NCI-H1930 (cell line): ENCODE data around the gene ARMC5.

Experiments
- DNase-seq, 2 experiments: peaks; one replicate each; lab custom pipeline; 2025; lab: John Stamatoyannopoulos, UW

Gene ARMC5

DNA sequence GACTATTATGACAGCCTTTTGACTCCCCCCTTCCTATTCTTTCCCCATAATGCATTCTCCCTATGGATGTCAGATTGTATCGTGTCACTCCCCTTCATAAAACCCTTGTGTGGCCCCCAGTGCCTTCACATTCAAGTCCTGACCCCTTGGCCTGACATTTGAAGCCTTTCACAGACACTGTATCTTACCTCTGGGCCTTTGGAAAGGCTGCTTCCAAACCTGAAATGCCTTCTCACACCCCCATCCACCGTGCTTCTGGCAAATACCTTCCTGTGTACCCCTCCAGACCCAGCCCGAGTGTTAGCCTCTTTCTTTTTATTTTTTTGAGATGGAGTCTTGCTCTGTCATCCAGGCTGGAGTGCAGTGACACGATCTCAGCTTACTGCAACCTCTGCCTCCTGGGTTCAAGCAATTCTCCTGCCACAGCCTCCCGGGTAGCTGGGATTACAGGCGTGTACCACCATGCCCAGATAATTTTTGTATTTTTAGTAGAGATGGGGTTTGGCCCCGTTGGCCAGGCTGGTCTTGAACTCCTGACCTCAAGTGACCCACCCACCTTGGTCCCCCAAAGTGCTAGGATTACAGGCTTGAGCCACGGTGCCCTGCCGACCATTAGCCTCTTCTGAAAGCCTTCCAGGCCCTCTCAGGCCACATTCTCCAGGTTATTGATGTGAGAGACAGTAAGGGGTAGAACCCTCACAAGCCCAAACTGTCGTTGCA, 2.1 kb downstream of the ARMC5 start:
- no peak for DNase-seq

DNA sequence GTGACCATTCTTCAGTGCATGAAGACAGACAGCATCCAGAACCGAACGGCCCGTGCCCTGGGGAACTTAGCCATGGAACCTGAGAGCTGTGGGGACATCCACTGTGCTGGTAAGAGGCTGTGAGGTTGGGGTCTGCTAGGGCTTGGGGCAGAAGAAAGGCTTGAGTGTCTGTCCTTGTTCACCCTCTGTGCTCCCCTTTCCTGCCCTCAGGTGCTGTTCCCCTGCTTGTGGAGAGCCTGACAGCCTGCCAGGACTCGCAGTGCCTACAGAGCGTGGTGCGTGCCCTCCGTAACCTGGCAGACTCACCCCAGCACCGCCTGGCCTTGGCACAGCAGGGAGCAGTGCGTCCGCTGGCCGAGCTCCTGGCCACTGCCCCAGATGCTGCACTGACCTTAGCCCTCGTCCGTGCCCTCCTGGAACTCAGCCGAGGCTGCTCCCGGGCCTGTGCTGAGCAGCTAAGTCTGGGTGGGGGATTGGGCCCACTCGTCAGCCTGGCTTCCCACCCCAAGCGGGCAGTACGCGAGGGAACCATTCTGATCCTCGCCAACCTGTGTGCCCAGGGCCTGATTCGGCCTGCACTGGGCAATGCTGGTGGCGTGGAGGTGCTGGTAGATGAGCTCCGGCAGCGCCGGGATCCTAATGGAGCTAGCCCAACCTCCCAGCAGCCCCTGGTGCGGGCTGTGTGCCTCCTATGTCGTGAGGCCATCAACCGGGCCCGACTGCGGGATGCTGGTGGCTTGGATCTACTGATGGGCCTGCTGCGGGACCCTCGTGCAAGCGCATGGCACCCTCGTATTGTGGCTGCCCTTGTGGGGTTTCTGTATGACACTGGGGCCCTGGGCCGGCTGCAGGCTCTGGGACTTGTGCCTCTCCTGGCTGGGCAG, 2.9 kb downstream of the ARMC5 start:
- no peak for DNase-seq

DNA sequence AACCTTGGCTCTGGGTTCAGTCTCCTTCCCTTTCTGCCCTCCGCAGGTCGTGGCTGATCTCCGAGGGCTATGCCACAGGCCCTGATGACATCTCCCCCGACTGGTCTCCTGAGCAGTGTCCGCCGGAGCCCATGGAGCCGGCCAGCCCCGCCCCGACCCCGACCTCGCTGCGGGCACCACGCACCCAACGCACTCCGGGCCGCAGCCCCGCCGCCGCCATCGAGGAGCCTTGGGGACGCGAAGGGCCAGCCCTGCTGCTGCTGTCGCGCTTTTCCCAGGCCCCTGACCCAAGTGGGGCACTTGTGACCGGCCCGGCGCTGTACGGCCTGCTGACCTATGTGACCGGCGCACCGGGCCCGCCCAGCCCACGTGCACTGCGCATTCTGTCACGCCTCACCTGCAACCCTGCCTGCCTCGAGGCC, 5.1 kb downstream of the ARMC5 start:
- no peak for DNase-seq

DNA sequence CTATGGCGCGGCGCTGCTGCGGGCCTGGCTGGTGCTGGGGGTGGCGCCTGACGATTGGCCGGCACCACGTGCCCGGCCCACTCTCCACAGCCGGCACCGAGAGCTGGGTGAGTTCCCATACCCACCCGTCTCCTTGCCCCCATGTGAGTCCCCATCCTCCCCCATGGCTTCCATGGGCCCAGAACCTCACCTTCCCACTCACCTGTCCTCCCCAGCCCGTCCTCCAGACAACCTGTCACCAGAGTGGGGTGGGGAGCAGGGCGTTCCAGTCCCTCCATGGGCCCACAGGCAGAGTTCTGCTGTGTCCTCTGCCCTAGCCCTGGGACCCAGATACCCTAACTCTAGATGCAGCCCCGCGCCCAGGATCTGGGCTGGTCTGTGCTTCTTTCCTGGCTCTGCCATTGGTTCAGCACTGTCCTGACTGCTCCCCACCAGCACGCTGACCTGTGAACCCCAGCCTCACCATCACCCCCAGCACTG, 5.5 kb downstream of the ARMC5 start:
- DNase-seq, result no peak

DNA sequence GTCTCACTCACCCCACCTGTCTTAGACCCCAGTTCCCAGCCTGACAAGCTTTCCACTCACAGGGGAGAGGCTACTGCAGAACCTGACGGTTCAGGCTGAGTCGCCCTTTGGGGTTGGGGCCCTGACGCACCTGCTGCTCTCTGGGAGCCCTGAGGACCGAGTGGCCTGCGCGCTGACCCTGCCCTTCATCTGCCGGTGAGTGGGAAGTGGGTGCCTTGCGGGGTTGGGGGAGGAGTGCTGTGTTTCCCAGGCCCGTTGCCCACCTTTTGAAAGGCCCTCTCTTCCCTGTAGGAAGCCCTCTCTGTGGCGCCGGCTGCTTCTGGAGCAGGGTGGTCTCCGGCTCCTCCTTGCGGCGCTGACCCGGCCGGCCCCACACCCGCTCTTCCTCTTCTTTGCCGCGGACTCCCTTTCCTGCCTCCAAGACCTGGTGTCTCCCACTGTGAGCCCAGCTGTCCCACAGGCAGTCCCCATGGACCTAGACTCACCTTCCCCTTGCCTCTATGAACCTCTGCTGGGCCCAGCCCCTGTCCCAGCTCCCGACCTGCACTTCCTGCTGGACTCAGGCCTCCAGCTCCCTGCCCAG, 6.6 kb downstream of the ARMC5 start:
- DNase-seq, result no peak

DNA sequence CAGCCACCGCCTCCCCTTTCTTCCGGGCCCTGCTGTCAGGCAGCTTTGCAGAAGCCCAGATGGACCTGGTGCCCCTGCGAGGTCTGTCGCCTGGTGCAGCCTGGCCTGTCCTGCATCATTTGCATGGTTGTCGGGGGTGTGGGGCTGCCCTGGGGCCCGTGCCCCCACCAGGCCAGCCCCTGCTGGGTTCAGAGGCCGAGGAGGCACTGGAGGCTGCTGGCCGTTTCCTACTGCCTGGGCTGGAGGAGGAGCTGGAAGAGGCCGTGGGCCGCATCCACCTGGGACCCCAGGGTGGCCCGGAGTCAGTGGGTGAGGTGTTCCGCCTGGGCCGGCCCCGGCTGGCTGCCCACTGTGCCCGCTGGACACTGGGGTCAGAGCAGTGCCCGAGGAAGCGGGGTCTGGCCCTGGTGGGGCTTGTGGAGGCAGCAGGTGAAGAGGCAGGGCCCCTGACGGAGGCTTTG, 7.1 kb downstream of the ARMC5 start:
- DNase-seq, result no peak

DNA sequence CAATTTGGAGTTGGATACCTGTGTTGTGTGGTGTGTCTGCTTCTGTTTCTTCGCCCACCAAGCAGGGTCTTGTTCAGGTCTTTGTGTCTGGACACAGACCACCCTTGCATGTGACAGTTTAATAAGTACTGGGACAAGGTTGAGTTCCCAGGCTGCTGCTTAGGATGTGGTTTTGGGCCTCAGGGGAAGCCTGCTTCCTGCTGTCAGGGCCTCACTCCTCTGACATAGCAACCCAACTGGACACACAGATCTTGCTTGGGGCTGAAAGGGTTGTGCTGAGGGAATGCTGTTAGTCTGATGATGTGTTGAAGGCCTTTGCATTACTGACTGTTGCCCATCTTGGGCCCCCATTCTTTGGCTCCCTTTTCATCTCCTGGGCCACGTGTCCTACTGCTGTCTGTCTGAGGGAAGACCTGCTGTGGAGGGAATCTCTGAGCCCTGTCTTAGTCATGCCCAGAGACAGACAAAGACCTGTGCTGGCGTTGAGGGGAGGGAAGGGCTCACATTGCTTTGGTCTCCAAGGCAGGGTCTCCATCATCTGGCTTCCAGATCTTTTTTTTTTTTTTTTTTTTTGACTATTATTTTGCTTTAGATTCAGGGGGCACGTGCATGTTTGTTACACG, 8.0 kb downstream of the ARMC5 start:
- DNase-seq, result no peak

DNA sequence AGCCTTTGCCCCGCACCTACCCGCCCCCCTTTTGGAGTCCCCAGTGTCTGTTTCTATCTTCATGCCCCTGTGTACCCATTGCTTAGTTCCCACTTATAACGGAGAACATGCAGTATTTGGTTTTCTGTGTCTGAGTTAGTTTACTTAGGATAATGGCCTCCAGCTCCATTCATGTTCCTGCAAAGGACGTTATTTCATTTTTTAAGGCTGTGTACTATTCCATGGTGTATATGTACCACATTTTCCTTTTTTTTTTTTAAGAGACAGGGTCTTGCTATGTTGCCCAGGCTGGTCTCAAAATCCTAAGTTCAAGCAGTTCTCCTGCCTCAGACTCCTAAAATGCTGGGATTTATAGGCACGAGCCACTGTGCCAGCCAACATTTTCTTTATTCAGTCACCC, 8.6 kb downstream of the ARMC5 start:
- no peak for DNase-seq

DNA sequence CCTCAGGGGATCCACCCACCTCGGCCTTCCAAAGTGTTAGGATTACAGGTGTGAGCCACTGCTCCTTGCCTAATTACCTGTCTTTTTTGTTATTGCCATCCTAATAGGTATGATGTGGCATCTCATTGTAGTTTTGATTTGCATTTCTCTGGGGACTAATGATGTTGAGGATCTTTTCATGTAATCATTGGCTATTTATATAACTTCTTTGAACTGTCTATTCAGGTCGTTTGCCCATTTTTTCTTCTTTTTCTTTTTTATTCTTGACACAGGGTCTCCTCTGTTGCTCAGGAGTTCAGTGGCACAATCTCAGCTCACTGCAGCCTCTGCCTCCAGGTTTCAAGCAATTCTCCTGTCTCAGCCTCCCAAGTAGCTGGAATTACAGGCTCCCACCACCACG, 11.3 kb downstream of the ARMC5 start:
- no peak for DNase-seq

DNA sequence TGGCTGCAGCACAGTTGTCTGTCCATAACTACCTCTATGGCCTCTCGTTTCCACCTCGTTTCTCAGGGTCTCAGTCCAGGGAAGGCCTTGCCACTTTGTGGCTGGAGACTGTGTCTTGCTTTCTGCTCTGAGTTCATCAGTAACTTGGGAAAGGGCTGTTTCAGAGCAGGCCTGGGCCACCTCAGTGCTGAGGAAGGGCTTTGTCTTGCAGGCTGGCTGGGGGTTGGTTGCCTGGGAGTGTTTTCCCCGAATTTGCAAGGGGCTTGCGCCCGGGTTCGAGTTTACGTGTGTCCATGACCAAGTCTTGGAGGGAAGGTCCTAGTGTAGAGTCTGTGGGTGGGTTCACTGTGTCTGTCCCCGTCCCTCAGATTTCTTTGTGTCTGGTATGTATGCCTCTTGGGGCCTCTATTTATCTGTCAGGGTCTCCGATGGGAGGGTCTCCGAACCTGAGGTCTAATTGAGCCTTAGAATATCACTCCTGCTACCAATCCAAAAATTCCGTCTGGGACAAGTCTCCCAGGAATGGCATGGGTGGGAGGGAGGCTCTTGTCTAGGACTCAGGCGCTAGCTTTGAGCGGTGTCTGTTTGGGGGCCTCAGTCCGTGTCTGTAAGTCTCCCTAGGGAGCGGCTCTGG, 12.1 kb downstream of the ARMC5 start:
- DNase-seq, result no peak

DNA sequence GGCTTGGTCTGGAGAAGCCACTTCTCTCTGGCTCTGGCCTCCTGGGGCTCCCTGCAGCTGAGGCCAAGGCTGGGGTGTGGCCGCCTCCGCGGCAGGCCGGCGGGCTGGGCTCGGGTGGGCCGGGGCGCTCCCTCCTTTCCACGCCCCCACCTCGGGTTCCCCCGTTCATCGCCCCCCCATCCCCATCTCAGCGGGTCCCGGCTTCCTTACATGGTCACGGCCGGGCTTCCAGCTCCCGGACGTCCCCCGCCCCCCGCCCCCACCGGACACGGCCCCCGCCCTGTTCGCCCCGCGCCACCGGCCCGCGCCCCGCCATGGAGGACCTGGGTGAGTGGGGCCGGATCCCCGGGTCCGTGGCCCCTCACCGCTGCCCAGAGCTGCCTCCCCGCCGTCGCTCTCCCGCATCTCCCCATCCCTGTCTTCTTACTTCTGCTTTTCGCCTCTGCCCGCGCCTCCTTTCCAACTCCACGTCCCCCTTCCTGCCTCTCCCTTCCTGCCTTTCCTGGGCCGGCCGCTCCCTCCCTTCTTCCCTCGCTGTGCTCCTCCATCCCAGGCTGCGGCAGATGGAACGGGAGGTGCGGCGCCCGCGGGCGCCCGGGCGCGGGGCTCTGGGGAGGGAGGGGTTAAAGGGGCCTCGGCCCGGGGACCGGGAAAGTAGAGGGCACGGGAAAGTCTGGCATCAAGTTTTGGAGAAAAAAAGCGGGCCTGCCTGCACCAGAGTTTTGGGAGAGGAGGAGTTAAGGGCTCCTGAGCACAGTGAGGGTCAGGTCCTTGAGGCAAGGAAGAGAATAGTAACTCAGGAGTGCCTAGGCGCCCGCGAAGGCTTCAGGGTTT, 12.8 kb downstream of the ARMC5 start, which contains the start of gene TGFB1I1:
TGFB1I1 (plus strand) TSS at position 278 of the 834 bp plus-strand sequence; CDS start at position 315, 37 bp downstream.
- DNase-seq, result no peak

DNA sequence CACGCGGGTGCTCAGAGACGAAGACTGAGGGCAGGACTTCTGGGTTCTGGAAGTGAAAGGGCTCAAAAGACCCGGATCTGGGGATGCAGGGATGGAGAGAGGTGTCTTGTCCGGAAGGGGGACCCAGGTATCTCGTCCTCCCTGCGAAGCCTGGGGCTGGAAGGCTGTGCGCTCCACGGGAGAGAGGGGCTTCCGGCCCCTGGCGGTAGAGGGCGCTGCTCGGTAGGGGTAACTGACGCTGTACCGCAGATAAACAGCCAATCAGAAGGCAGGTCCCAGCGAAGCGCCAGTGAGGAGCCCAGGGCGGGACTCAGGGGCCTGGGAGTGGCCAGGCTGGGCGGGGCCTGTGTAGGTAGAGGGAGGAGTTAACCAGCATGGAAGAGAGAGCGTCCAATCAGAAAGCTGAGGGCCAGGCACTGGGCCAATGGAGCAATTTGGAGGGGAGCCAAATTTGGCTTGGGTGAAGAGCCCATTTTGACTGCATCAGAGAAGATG, 13.5 kb downstream of the ARMC5 start:
- peak; percentile 90 to 93 for DNase-seq

DNA sequence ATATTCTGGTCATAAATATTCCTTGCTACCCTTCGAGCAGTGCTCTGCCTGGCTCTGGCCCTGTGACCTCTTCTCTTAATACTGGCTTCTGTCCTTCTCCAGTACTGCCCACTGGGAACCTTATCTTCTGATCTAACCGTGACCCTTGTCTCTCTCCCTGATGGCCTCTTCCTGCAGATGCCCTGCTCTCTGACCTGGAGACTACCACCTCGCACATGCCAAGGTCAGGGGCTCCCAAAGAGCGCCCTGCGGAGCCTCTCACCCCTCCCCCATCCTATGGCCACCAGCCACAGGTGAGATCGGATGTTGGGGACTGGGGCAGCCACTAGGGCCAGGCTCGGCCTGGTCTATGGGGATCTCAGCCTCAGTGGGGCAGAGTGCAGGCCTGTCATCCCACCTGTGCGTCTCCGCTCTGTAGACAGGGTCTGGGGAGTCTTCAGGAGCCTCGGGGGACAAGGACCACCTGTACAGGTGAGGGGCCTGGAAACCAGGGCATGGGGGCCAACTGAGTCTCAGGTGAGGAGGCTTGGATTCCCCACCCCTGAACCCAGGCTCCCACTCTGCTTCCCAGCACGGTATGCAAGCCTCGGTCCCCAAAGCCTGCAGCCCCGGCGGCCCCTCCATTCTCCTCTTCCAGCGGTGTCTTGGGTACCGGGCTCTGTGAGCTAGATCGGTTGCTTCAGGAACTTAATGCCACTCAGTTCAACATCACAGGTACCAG, 14.1 kb downstream of the ARMC5 start:
- DNase-seq, result no peak

DNA sequence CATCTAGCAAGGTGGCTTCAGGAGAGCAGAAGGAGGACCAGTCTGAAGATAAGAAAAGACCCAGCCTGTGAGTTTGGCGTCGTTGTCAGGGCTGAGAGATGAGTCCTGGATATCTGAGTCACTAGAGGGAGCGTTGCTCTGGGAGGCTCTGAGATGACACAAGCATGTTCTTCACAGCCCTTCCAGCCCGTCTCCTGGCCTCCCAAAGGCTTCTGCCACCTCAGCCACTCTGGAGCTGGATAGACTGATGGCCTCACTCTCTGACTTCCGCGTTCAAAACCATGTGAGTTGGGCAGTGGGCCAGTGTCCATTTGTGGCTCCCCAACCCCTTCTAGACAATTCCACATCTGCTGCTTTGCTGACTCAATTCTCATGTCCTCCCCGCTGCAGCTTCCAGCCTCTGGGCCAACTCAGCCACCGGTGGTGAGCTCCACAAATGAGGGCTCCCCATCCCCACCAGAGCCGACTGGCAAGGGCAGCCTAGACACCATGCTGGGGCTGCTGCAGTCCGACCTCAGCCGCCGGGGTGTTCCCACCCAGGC, 14.9 kb downstream of the ARMC5 start:
- DNase-seq, result no peak

DNA sequence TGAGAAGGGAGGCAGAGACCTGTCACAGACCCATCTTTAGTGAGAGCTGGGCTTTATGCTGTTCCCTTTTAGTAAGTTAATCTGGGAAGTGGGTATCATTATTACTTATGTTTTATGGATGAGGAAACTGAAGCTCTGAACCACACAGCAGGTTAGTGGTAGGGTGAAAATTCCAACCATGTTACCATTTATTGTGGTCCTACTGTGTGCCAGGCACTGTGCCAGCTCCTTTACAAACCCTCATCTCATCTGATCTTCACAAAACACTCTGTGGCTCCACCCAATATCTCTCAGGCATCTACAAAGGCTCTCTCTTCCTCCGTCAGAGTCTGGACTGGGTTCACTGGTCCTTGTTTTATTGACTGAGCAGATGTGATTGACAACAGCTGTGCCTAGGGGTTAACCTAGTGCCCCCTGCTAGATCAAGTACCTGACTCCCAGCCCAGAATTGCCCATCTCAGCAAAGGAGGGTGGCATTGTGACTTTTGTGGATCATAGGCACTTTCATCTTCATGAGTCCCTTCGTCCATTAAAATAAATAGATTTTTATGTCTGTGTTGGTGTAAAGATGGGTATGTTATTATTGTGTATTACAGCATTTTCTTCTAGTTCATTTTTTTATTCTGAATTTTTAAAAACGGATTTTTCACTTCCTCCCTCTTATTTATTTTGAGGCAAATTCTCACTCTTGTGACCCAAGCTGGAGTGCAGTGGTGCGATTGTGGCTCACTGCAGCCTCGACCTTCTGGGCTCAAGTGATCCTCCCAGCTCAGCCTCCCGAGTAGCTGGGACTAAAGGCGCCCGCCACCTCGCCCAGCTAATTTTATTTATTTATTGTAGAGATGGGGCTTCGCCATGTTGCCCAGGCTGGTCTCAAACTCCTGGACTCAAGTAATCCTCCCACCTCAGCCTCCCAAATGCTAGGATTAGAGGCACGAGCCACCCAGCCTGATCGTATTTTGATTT, 15.8 kb downstream of the ARMC5 start:
- DNase-seq, result no peak

DNA sequence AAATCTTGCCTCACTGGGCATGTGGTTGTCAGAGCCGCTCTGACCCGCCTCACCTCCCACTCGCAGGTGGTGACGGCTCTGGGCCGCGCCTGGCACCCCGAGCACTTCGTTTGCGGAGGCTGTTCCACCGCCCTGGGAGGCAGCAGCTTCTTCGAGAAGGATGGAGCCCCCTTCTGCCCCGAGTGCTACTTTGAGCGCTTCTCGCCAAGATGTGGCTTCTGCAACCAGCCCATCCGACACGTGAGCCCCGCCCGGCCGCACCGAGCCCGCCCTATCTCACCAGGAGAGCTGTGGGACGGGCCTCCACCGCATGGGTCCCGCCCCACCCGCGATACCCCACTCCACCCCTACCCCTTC, 16.6 kb downstream of the ARMC5 start:
- no peak for DNase-seq

DNA sequence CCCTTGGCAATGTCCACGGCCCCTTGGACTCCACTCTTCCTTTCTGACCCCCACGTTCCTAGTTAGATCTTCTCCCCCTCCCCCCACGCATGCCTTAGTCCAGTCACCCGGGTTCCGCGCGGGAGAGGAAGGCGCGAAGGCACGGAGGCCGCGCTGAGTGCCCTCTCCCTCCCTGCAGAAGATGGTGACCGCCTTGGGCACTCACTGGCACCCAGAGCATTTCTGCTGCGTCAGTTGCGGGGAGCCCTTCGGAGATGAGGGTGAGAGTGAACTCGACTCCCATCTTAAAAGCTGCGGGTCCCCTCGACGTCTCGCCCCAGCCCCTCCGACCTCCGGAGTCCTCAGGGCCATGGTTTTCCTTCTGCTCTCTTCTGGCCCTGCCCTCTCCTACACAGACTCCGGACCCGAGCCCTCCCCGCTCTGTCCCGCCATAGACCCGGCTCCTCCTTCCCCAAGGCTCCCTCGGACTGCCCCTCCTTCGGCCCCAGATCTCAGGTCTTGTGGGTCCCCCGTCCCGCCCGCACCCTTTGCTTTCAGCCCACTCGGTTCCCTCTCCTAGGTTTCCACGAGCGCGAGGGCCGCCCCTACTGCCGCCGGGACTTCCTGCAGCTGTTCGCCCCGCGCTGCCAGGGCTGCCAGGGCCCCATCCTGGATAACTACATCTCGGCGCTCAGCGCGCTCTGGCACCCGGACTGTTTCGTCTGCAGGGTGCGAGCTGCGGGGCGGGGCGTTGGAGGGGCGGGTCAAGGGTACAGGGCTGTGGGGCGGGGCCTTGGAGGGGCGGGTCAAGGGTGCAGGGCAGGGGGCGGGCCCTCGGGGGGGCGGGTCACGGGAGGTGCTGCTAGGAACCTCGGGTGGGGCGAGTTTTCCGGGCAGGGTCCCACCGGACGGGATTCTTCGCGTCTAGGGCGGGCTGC, 17.3 kb downstream of the ARMC5 start:
- DNase-seq, result peak; percentile 43 to 57
